Midbrain (tissue), 1 donor: ENCODE results near the gene TENM4.

Experiments used
- DNase-seq: peaks from one replicate; lab custom pipeline; 2025; lab: John Stamatoyannopoulos, UW

TENM4 gene

GRCh38 chr11:78935398-78936068 is 505.3 kb downstream of the TENM4 start:
- DNase-seq, result no peak

GRCh38 chr11:78933350-78933749 is 507.5 kb downstream of the TENM4 start:
- DNase-seq, result no peak

GRCh38 chr11:78932757-78933156 is 508.1 kb downstream of the TENM4 start:
- no peak for DNase-seq

- no peak for DNase-seq
Measured at GRCh38 chr11:78931891-78932290, 508.9 kb downstream of the TENM4 start.

GRCh38 chr11:78930810-78931523 is 509.9 kb downstream of the TENM4 start:
- no peak for DNase-seq

- no peak for DNase-seq
Measured at GRCh38 chr11:78929906-78930220, 511.0 kb downstream of the TENM4 start.

- DNase-seq, result no peak
Measured at GRCh38 chr11:78929207-78929905, 511.5 kb downstream of the TENM4 start.

- DNase-seq, result no peak
Measured at GRCh38 chr11:78927511-78927910, 513.3 kb downstream of the TENM4 start.

GRCh38 chr11:78926633-78927338 is 514.0 kb downstream of the TENM4 start:
- DNase-seq, result no peak

GRCh38 chr11:78925387-78925786 is 515.4 kb downstream of the TENM4 start:
- DNase-seq, result no peak

GRCh38 chr11:78922859-78923625 is 517.8 kb downstream of the TENM4 start:
- DNase-seq, result no peak

GRCh38 chr11:78921509-78921908 is 519.3 kb downstream of the TENM4 start:
- no peak for DNase-seq

GRCh38 chr11:78920329-78920728 is 520.5 kb downstream of the TENM4 start:
- DNase-seq, result no peak

- no peak for DNase-seq
Measured at GRCh38 chr11:78916759-78917158, 524.1 kb downstream of the TENM4 start.

GRCh38 chr11:78914503-78914902 is 526.3 kb downstream of the TENM4 start:
- no peak for DNase-seq

GRCh38 chr11:78912778-78913177 is 528.1 kb downstream of the TENM4 start:
- no peak for DNase-seq

- DNase-seq, result no peak
Measured at GRCh38 chr11:78910322-78910721, 530.5 kb downstream of the TENM4 start.

- DNase-seq, result no peak
Measured at GRCh38 chr11:78909386-78909785, 531.4 kb downstream of the TENM4 start.

- DNase-seq, result no peak
Measured at GRCh38 chr11:78907636-78908035, 533.2 kb downstream of the TENM4 start.

GRCh38 chr11:78906566-78906965 is 534.3 kb downstream of the TENM4 start:
- DNase-seq, result no peak

- DNase-seq, result no peak
Measured at GRCh38 chr11:78905756-78906155, 535.1 kb downstream of the TENM4 start.
